Liver (tissue), 9 donors: ENCODE results near the gene AIG1. TPM values are rescaled to one million over a fixed set of nuclear protein-coding genes. Genes with fewer than 3 reads are reported as not detected.

ENCODE experiments used
- DNase-seq: peaks from one replicate; pipeline ENCODE4 v3.0.0-alpha.2; 2017; ENCODE audit warnings: low spot score
- H3K27ac ChIP-seq, 2 donors: one replicate each; pipeline ENCODE4 v1.7.0; 2013; ENCODE audit warnings: inconsistent platforms in 2 of 2, low read length in 2 of 2, control low read depth in 1 of 2, low read depth in 1 of 2, mild to moderate bottlenecking in 1 of 2
- H3K27me3 ChIP-seq, 4 donors: one replicate each; pipeline versions ENCODE4 v1.6.1 to v1.7.0; 2013; ENCODE audit warnings: low read length in 3 of 4, inconsistent platforms in 1 of 4, mild to moderate bottlenecking in 1 of 4, moderate library complexity in 1 of 4; ENCODE audit not compliant: control insufficient read depth in 4 of 4, insufficient read depth in 4 of 4
- H3K36me3 ChIP-seq, 4 donors: one replicate each; pipeline versions ENCODE4 v1.6.1 to v1.7.0; 2013; ENCODE audit warnings: low read length in 3 of 4, mild to moderate bottlenecking in 3 of 4, low read depth in 1 of 4, moderate library complexity in 1 of 4; ENCODE audit not compliant: control insufficient read depth in 4 of 4, insufficient read depth in 3 of 4
- H3K4me1 ChIP-seq, 4 donors: one replicate each; pipeline versions ENCODE4 v1.6.1 to v1.7.0; 2013; ENCODE audit warnings: low read length in 3 of 4, mild to moderate bottlenecking in 3 of 4, moderate library complexity in 1 of 4; ENCODE audit not compliant: control insufficient read depth in 4 of 4, insufficient read depth in 4 of 4
- H3K4me3 ChIP-seq, 3 donors: one replicate each; pipeline versions ENCODE4 v1.6.1 to v1.7.0; 2013; ENCODE audit warnings: low read length in 3 of 3, control low read depth in 1 of 3, low read depth in 1 of 3, mild to moderate bottlenecking in 1 of 3
- H3K9ac ChIP-seq, 2 donors: one replicate each; pipeline ENCODE4 v1.7.0; 2013; ENCODE audit warnings: low read length in 2 of 2, mild to moderate bottlenecking in 2 of 2, moderate library complexity in 2 of 2, control low read depth in 1 of 2, low read depth in 1 of 2
- H3K9me3 ChIP-seq, 4 donors: one replicate each; pipeline versions ENCODE4 v1.6.1 to v1.7.0; 2013; ENCODE audit warnings: low read length in 3 of 4; ENCODE audit not compliant: control insufficient read depth in 4 of 4
- ATF3 ChIP-seq: IDR thresholded peaks from 2 replicates; pipeline ENCODE4 v1.6.1; 2016; ENCODE audit warnings: antibody characterized with exemption
- CTCF ChIP-seq: fragments of 150-350 bp; IDR thresholded peaks from 2 replicates; pipeline ENCODE4 v1.5.1; 2017; ENCODE audit warnings: improper control_type of control experiment, low read depth, low read length; ENCODE audit not compliant: missing input control
- EGR1 ChIP-seq, 2 donors: IDR thresholded peaks; 2 replicates each; pipeline ENCODE4 v1.6.1; 2016 to 2018; ENCODE audit warnings: antibody characterized with exemption in 2 of 2, low read depth in 2 of 2
- FOXA1 ChIP-seq: IDR thresholded peaks from 2 replicates; pipeline ENCODE4 v1.6.1; 2016; ENCODE audit warnings: antibody characterized with exemption
- FOXA2 ChIP-seq: IDR thresholded peaks from 2 replicates; pipeline ENCODE4 v1.6.1; 2016; ENCODE audit warnings: antibody characterized with exemption
- GABPA ChIP-seq, 2 donors: IDR thresholded peaks in 1 of 2; conservative IDR thresholded peaks in 1 of 2; 2 replicates each; pipeline ENCODE4 v1.6.1; 2016; ENCODE audit warnings: antibody characterized with exemption in 2 of 2, mild to moderate bottlenecking in 1 of 2, moderate library complexity in 1 of 2
- HNF4A ChIP-seq, 2 donors: conservative IDR thresholded peaks; 2 replicates each; pipeline ENCODE4 v1.6.1; 2016; ENCODE audit warnings: antibody characterized with exemption in 2 of 2, mild to moderate bottlenecking in 2 of 2
- HNF4G ChIP-seq: IDR thresholded peaks from 2 replicates; pipeline ENCODE4 v1.6.1; 2016; ENCODE audit warnings: antibody characterized with exemption
- JUND ChIP-seq, 2 donors: IDR thresholded peaks; 2 replicates each; pipeline ENCODE4 v1.6.1; 2016; ENCODE audit warnings: antibody characterized with exemption in 2 of 2
- MAX ChIP-seq: IDR thresholded peaks from 2 replicates; pipeline ENCODE4 v1.6.1; 2016; ENCODE audit warnings: antibody characterized with exemption
- NR2F2 ChIP-seq: IDR thresholded peaks from 2 replicates; pipeline ENCODE4 v1.6.1; 2016; ENCODE audit warnings: antibody characterized with exemption
- RAD21 ChIP-seq, 2 donors: IDR thresholded peaks; 2 replicates each; pipeline ENCODE4 v1.6.1; 2016; ENCODE audit warnings: antibody characterized with exemption in 2 of 2, mild to moderate bottlenecking in 2 of 2
- REST ChIP-seq: IDR thresholded peaks from 2 replicates; pipeline ENCODE4 v1.6.1; 2016; ENCODE audit warnings: antibody characterized with exemption, mild to moderate bottlenecking
- RXRA ChIP-seq, 2 donors: IDR thresholded peaks; 2 replicates each; pipeline ENCODE4 v1.6.1; 2017 to 2018; ENCODE audit warnings: antibody characterized with exemption in 2 of 2, mild to moderate bottlenecking in 1 of 2
- SP1 ChIP-seq: IDR thresholded peaks from 2 replicates; pipeline ENCODE4 v1.6.1; 2018; ENCODE audit warnings: antibody characterized with exemption, mild to moderate bottlenecking
- TAF1 ChIP-seq: conservative IDR thresholded peaks from 2 replicates; pipeline ENCODE4 v1.6.1; 2016; ENCODE audit warnings: antibody characterized with exemption, mild to moderate bottlenecking
- YY1 ChIP-seq: IDR thresholded peaks from 2 replicates; pipeline ENCODE4 v1.6.1; 2016; ENCODE audit warnings: antibody characterized with exemption, mild to moderate bottlenecking
- ZBTB33 ChIP-seq: IDR thresholded peaks from 2 replicates; pipeline ENCODE4 v1.6.1; 2016; ENCODE audit warnings: antibody characterized with exemption
- WGBS: extraction: QIAGEN DNeasy Blood & Tissue Kit; methylation state at CpG from one replicate; pipeline ENCODE4 v1.1.7; 2013; 5-methylcytosine and 5-hydroxymethylcytosine counted together
- polyA plus RNA-seq, 2 donors: library from polyadenylated mRNA; stranded (reverse) in 1 of 2; unstranded in 1 of 2; fragments of 200-250 nt in 1 of 2; fragments of >200 nt in 1 of 2; fragmentation: Nextera tagmentation in 1 of 2; extraction: Ambion mirVana in 1 of 2; gene quantifications; one replicate each; pipeline versions ENCODE4 v1.2.1 to v1.2.3, GENCODE V29; 2013 to 2015
- total RNA-seq, 2 donors: library from RNA; depleted of rRNA; stranded (reverse); fragments of >200 nt; gene quantifications; one replicate each; pipeline ENCODE4 v1.2.3, GENCODE V29; 2014
- donor health status: healthy.
- donor health status: healthy.
- donor health status: healthy.
- donor health status: healthy.
- donor health status: healthy.

The AIG1 gene
- total and polyA plus RNA-seq, 4 donors, result 74.8 to 169 (median 121) TPM

- Histone ChIP-seq H3K36me3 (no peaks in the 10 kb centered on the region), H3K9ac (no peak overlapping the region), H3K27ac (no peak overlapping the region), H3K4me3 (no peak overlapping the region), H3K9me3 (no peaks in the 10 kb centered on the region), H3K27me3 (no peaks in the 10 kb centered on the region), H3K4me1 (no peaks in the 10 kb centered on the region)
- no peak for DNase-seq
- no peak for TF ChIP-seq NR2F2
- WGBS, result 71% methylated on average over 3 of the region's 3 CpGs
Observed at GRCh38 chr6:143369971-143370370, 309.3 kb downstream of the AIG1 start.

- Histone ChIP-seq H3K9ac (no peak overlapping the region), H3K36me3 (no peaks in the 10 kb centered on the region), H3K4me1 (no peaks in the 10 kb centered on the region), H3K4me3 (no peak overlapping the region), H3K27me3 (no peaks in the 10 kb centered on the region), H3K9me3 (no peaks in the 10 kb centered on the region), H3K27ac (no peak overlapping the region)
- no peak for DNase-seq
- WGBS, result 76% methylated on average over 5 of the region's 5 CpGs
- no peak for TF ChIP-seq YY1
- TF ChIP-seq FOXA1, result no peak
- TF ChIP-seq ATF3, result no peak
- no peak for TF ChIP-seq GABPA (IDR thresholded peaks at IDR 0.05 in 1 of 2, conservative IDR thresholded peaks at IDR 0.05 in 1 of 2)
- TF ChIP-seq MAX, result no peak
- TF ChIP-seq HNF4A (conservative IDR thresholded peaks at IDR 0.05), result no peak
- no peak for TF ChIP-seq JUND (IDR thresholded peaks at IDR 0.05)
Observed at GRCh38 chr6:143370812-143371370, 310.2 kb downstream of the AIG1 start.

GRCh38 chr6:143372199-143372882 is 311.7 kb downstream of the AIG1 start:
- 85% methylated on average over 7 of the region's 7 CpGs for WGBS
- no peak overlapping the region for H3K9ac ChIP-seq
- H3K27ac ChIP-seq, result no peak overlapping the region
- H3K9me3 ChIP-seq, result no peaks in the 10 kb centered on the region
- DNase-seq, result no peak
- TF ChIP-seq FOXA2, result no peak
- no peak for TF ChIP-seq SP1
- TF ChIP-seq HNF4A (conservative IDR thresholded peaks at IDR 0.05), result no peak
- TF ChIP-seq YY1, result no peak
- TF ChIP-seq CTCF, result no peak
- no peak for TF ChIP-seq ATF3
- TF ChIP-seq GABPA (IDR thresholded peaks at IDR 0.05 in 1 of 2, conservative IDR thresholded peaks at IDR 0.05 in 1 of 2), result no peak
- TF ChIP-seq JUND (IDR thresholded peaks at IDR 0.05), result no peak
- no peak for TF ChIP-seq RAD21 (IDR thresholded peaks at IDR 0.05)
- no peak for TF ChIP-seq EGR1 (IDR thresholded peaks at IDR 0.05; ENCODE audit: low read depth in 2 of 2)
- no peak for TF ChIP-seq RXRA (IDR thresholded peaks at IDR 0.05)
- TF ChIP-seq HNF4G, result no peak
- TF ChIP-seq NR2F2, result no peak
- TF ChIP-seq REST, result no peak
- TF ChIP-seq ZBTB33, result no peak
- no peak for TF ChIP-seq TAF1
- TF ChIP-seq FOXA1, result no peak
- TF ChIP-seq MAX, result no peak
- no peaks in the 10 kb centered on the region for H3K4me1 ChIP-seq
- no peaks in the 10 kb centered on the region for H3K27me3 ChIP-seq
- no peaks in the 10 kb centered on the region for H3K36me3 ChIP-seq
- H3K4me3 ChIP-seq, result no peak overlapping the region
